Measurements from ENCODE around the gene IRF4. TPM values are rescaled to one million over a fixed set of nuclear protein-coding genes. Genes with fewer than 3 reads are reported as not detected.

IRF4 gene
- total RNA-seq, result 10 to 100 TPM in 1 of 4 donors, 1 to 10 TPM in 3; 6.6 to 21.2 (median 8.8) TPM

DNA sequence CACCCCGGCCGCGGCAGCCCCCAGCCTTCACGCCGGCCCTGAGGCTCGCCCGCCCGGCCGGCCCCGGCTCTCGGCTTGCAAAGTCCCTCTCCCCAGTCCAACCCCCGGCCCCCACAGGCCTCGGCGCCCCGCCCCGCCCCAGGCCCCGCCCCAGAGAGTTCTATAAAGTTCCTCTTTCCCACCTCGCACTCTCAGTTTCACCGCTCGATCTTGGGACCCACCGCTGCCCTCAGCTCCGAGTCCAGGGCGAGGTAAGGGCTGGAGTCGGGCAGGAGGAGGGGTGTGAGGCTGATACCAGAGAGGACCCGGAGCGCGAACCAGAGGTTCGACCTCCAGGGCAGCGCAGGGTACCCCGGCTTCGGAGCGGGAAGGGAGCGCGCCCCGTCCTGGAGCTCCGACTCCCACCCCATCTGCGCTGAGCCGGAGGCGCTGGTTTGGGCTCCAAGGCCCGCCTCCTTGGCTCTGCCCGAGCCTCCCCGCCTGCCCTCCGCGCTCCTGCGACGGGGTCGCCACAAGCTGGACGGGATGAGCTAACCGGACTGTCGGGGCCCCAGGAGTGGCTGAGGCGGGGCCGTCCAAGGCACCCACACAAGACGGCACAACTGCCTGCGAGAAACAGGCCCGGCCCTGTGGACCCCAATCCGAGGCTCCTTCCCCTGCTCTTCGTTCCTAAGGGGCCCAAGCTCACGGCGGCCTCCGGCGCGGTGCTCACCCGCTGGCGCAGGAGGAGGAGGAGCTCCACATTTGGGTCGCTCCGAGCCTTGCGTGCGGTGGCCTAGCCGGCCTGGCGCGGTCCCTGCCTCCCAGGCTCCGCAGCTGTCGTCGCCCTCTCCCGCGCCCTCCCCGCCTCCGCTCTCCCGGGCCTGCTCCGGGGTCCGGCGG is at the start of gene IRF4:
Gene IRF4 (plus strand): TSS at position 194 of the 882 bp plus-strand sequence. CDS start 1,401 bp downstream, outside the sequence.
- TF ChIP-seq POLR2A (IDR thresholded peaks at IDR 0.05), result no peak
- TF ChIP-seq, protein P1, sequence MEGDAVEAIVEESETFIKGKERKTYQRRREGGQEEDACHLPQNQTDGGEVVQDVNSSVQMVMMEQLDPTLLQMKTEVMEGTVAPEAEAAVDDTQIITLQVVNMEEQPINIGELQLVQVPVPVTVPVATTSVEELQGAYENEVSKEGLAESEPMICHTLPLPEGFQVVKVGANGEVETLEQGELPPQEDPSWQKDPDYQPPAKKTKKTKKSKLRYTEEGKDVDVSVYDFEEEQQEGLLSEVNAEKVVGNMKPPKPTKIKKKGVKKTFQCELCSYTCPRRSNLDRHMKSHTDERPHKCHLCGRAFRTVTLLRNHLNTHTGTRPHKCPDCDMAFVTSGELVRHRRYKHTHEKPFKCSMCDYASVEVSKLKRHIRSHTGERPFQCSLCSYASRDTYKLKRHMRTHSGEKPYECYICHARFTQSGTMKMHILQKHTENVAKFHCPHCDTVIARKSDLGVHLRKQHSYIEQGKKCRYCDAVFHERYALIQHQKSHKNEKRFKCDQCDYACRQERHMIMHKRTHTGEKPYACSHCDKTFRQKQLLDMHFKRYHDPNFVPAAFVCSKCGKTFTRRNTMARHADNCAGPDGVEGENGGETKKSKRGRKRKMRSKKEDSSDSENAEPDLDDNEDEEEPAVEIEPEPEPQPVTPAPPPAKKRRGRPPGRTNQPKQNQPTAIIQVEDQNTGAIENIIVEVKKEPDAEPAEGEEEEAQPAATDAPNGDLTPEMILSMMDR (IDR thresholded peaks at IDR 0.05), result no peak
- DNase-seq (ENCODE audit: low spot score in 2 of 2), result peak in 1 of 2 donors; percentile 89
- 1% methylated on average over 37 to 45 of the region's 82 CpGs for WGBS, 2 donors
- peak within 1 kb of the TSS; percentile 39 for H3K4me3 ChIP-seq (ENCODE audit: low read depth, poor library complexity, severe bottlenecking)
- intact Hi-C loops (cut with DNase I; ENCODE audit: low total_unique reads), result no loop called here

DNA sequence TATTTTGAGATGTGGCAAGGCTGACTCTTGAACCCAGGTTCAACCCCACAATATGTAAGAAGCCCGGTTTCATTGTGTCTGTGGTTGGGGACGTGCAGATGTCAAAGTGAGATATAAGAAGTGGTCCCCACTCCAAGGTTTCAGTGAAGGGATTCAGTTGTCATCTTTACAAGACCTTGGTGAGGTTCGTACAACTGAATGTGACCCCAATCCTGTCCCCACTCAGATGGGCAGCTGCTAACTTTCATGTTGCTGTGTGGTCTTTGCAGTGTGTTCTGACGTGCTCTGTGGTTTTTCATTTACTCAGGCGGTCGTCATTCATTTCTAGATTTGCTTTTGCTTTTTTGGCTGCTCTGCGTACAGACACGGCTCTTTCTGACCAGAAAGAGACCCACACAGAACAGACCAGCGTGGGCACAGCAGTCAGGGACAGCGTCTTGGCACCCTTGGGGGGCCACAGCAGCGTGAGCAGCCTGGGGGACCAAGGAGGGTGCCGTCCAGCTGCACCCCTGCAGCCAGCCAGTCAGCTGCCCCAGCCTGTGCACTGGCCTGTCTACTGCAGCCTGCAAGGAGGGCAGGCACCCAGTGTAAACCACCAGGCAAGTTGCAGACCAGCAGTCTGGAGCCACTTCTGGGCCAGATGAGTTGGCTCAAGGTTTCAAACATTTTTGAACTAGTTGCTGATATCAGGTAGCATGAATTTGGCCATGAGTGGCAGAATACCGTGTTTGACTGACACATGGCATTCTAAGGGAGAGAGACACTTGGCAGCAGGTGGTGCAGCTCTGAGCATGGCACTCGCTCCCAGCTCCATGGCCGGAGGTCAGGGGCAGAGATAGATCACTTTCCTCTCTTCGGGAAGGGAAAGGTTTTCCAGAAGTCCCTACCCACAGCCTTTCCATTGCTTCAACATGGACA is 49.4 kb upstream of the IRF4 start:
- intact Hi-C loops (cut with DNase I; ENCODE audit: low total_unique reads), result no loop called here
- 75 to 80% methylated on average over 16 of the region's 16 CpGs for WGBS, 2 donors
- TF ChIP-seq, protein P1 (IDR thresholded peaks at IDR 0.05), result no peak
- TF ChIP-seq POLR2A (IDR thresholded peaks at IDR 0.05), result no peak
- no peak for DNase-seq (ENCODE audit: low spot score in 2 of 2)
- H3K4me3 ChIP-seq (ENCODE audit: low read depth, poor library complexity, severe bottlenecking), result no peak overlapping the region

DNA sequence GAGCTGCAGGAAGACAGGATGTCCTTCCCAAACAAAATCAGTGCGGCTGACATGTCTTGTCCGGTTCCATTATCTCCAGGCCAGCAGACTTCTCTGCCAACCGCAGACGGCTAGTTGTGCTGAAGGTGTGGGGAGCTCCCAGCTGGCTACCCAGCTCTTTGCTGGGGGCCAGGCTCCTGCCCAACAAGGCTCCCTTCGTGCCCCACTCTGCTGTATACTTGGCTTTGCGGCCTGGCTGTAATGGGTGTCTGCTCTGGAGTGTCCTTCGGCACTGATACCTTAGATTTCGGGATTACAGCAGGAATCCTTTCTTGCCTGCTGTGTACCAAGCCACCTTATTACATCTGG is 48.7 kb upstream of the IRF4 start:
- TF ChIP-seq, protein P1 (IDR thresholded peaks at IDR 0.05), result no peak
- TF ChIP-seq POLR2A (IDR thresholded peaks at IDR 0.05), result no peak
- H3K4me3 ChIP-seq (ENCODE audit: low read depth, poor library complexity, severe bottlenecking), result no peak overlapping the region
- intact Hi-C loops (cut with DNase I; ENCODE audit: low total_unique reads), result no loop called here
- 89 to 93% methylated on average over 8 of the region's 8 CpGs for WGBS, 2 donors
- no peak for DNase-seq (ENCODE audit: low spot score in 2 of 2)

DNA sequence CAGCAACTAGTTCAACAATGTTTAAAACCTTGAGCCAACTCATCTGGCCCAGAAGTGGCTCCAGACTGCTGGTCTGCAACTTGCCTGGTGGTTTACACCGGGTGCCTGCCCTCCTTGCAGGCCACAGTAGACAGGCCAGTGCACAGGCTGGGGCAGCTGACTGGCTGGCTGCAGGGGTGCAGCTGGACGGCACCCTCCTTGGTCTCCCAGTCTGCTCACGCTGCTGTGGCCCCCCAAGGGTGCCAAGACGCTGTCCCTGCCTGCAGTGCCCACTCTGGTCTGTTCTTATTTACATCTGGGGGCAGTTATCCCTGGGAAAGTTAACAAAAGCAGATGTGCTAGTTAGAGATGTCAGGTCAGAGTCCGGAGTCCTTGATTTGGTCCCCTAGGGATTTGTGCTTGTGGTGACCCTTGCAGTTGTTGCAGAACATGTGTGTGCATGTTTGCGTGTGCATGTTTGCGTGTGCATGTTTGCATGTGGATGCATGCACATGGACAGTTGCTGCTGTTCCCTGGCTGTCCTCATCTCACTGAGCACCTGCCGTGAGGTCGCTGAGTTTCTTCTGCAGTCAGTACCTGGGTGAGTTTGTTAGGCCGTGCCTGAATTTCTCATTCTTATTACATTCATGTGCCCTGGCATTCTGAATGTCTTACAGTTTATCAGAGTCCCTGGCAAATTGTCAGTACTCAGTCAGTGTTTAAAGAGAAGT is 48.2 kb upstream of the IRF4 start:
- intact Hi-C loops (cut with DNase I; ENCODE audit: low total_unique reads), result no loop called here
- WGBS, 2 donors, result 78% methylated on average over 10 of the region's 10 CpGs
- DNase-seq (ENCODE audit: low spot score in 2 of 2), result no peak
- TF ChIP-seq POLR2A (IDR thresholded peaks at IDR 0.05), result no peak
- no peak overlapping the region for H3K4me3 ChIP-seq (ENCODE audit: low read depth, poor library complexity, severe bottlenecking)

DNA sequence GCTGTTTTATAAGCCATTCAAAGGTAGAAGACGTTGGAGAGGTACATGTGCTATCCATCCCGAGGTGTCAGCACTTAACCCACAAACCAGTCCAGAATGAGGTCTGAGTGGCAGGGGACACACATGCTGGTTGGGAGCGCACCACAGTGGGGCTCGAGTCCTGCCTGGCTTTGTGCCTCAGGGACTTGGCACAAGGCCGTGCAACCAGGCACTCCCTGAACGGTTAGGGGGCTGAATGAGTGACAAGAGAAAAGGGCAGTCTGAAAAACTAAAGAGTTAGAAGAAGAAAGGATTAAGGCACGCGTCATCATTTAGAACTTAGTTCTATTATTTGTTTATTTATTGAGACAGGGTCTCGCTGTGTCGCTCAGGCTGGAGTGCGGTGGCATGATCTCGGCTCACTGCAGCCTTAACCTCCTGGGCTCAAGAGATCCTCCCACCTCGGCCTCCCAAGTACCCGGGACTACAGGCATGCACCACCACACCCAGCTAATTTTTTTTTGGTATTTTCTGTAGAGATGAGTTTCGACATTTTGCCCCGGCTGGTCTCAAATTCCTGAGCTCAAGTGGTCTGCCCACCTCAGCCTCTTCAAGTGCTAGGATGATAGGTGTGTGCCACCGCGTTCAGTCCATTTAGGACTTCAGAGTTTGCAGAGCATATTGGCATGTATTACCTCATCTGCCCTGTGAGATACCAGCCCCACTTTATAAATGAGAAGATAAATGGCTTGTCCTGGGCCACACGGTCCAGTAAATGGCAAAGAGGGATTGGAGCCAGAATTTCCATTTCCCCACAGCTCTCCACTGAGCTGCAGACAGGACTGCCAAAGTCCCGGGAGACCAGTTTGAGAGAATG is 47.4 kb upstream of the IRF4 start:
- WGBS, 2 donors, result 82 to 88% methylated on average over 20 of the region's 20 CpGs
- intact Hi-C loops (cut with DNase I; ENCODE audit: low total_unique reads), result no loop called here
- no peak overlapping the region for H3K4me3 ChIP-seq (ENCODE audit: low read depth, poor library complexity, severe bottlenecking)
- no peak for DNase-seq (ENCODE audit: low spot score in 2 of 2)
- TF ChIP-seq POLR2A (IDR thresholded peaks at IDR 0.05), result no peak
- TF ChIP-seq, protein P1 (IDR thresholded peaks at IDR 0.05), result peak in 1 of 3 donors; percentile 13
